GM21717 (cell line): ENCODE data around the gene AP5S1.

Experiments used
- ATAC-seq: cut with Tn5 transposase; IDR thresholded peaks from one replicate; pipeline ENCODE4 v1.9.1; 2021; ENCODE audit warnings: mild to moderate bottlenecking, moderate library complexity; ENCODE audit not compliant: unreplicated experiment

The AP5S1 gene

DNA sequence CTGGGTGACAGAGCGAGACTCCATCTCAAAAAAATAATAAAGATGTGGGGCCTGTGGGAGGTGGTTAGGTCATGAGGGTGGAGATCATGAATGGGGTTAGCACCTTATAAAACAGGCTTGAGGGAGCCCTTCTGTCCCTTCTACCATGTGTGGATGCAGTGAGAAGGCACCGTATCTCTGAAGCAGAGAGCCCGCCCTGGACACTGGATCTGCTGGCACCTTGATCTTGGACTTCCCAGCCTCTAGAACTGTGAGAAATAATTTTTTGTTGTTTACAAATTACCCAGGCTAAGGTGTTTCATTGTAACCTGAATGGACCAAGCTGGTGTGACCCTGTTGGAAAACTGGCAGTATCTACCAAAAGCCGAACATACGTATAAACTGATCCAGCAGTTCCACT is 53.2 kb downstream of the AP5S1 start:
- ATAC-seq, result no peak

DNA sequence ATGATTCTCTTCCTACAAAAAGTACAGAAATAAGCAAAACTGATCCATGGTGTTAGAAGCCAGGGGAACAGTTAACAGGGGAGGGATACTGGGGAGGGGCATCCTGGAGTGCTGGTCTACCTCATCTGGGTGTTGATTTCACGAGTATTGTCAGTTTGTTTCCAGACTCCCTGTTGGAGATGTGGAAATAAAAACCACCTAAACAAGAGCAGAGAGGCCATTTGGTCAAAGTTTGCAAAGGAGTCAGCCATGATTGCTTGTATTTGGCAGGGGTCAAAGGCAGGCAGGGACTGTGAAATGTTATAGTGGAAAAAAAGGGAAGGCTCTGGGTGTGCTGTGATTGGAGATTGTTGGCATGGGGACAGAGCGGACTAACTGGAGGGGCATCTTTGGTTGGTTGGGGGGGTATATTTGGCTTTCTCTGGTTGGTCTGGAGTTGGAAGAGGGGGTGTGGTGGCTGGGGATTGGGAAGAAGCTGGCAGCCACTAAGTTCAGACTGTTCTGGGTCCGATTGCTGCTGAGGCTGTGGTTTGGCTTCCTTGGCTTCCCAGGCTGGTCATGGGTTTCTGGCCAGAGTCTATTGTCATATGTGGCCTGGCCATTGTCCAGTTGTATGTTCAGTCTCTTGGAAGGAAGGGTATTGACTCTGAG is 54.0 kb downstream of the AP5S1 start:
- no peak for ATAC-seq

DNA sequence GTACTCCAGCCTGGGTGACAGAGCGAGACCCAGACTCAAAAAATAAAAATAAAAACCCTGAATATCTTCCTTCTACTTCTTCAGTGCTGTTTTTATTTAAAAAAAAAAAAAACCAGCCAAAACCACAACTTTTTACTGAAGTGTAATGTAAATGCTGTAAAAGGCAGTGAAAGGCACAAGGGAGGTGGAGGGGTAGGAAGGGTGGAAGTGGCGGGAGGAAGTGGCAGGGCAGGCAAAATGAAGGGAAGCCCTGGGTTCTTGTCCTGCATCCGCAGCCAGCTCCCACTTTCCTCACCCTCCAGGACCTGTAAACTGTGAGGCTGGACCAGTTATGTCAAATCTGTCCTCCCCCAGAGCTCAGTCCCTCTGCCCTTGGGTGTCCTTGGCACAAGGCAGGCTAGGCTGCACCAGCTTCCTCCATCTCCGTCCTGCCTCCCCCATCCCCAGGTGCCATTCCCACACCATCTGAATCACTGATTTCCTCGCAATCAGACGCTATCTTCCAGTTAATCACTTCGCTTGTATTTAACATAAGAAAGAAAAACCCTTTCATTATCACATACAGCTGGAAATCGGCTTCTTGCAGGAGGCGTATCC is 55.1 kb downstream of the AP5S1 start:
- no peak for ATAC-seq

DNA sequence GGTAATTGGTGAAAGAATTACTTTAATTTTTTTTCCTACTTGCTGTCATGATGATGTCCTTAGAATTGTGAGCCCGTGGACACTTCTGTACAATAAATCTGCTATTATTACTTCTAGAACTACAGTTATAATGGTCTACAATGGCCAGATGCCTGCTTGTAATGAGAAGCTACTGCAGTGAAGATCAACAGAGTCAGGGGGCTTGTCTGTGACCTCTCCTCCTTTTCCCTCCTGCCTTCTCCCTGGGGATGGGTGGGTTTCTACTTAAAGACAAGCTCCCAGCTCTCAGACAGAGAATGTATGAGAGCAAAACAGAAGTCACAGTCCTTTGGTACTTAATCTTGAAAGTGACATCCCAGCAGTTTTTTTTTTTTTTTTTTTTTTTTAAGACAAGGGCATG is 55.7 kb downstream of the AP5S1 start:
- no peak for ATAC-seq

DNA sequence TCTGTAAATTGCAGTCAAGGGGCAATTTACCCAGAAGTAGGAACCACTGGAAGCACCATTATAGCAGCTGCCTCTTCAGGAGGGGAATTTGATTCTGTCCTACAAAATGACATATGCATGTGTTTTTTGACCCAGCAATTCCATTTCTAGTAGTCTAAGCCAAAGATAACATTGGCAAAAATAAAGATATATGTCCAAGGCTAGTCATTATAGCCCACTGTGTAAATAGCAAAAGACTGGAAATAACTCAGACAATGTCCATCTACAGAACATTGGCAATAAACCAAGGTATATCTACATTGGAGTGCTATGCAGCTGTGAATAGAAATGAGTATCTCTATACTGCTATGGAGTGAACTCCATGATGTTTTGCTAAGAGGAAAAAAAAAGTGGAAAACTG is 56.3 kb downstream of the AP5S1 start:
- no peak for ATAC-seq
